GM19438 (cell line): ENCODE data around the gene CLEC16A.

Experiments used
- ATAC-seq: cut with Tn5 transposase; IDR thresholded peaks from one replicate; pipeline ENCODE4 v1.9.1; 2021; ENCODE audit warnings: low read depth; ENCODE audit not compliant: unreplicated experiment

CLEC16A gene

GRCh38 chr16:11076259-11077018 lies 132.1 kb downstream of the CLEC16A start:
- ATAC-seq = peak; percentile 50

- no peak for ATAC-seq
Measured at GRCh38 chr16:11078812-11079459, 134.6 kb downstream of the CLEC16A start.

- ATAC-seq = no peak
Measured at GRCh38 chr16:11079652-11080187, 135.4 kb downstream of the CLEC16A start.

GRCh38 chr16:11080327-11080967 lies 136.1 kb downstream of the CLEC16A start:
- no peak for ATAC-seq

- no peak for ATAC-seq
Measured at GRCh38 chr16:11080999-11081630, 136.8 kb downstream of the CLEC16A start.

GRCh38 chr16:11082108-11082859 lies 137.9 kb downstream of the CLEC16A start:
- ATAC-seq = no peak

- ATAC-seq = no peak
Measured at GRCh38 chr16:11082860-11083388, 138.6 kb downstream of the CLEC16A start.

GRCh38 chr16:11084484-11084875 lies 140.1 kb downstream of the CLEC16A start:
- no peak for ATAC-seq

GRCh38 chr16:11084876-11085485 lies 140.6 kb downstream of the CLEC16A start:
- ATAC-seq = no peak

GRCh38 chr16:11085916-11086315 lies 141.6 kb downstream of the CLEC16A start:
- no peak for ATAC-seq

- no peak for ATAC-seq
Measured at GRCh38 chr16:11087691-11088073, 143.3 kb downstream of the CLEC16A start.

- ATAC-seq = no peak
Measured at GRCh38 chr16:11088074-11088730, 143.8 kb downstream of the CLEC16A start.

GRCh38 chr16:11088831-11089230 lies 144.5 kb downstream of the CLEC16A start:
- no peak for ATAC-seq

- no peak for ATAC-seq
Measured at GRCh38 chr16:11089504-11090124, 145.2 kb downstream of the CLEC16A start.

GRCh38 chr16:11090232-11090631 lies 145.9 kb downstream of the CLEC16A start:
- no peak for ATAC-seq

- no peak for ATAC-seq
Measured at GRCh38 chr16:11091021-11091785, 146.8 kb downstream of the CLEC16A start.

- no peak for ATAC-seq
Measured at GRCh38 chr16:11092788-11093571, 148.6 kb downstream of the CLEC16A start.
